ENCODE measurements around the gene SLC16A3. TPM values are rescaled to one million over a fixed set of nuclear protein-coding genes. Genes with fewer than 3 reads are reported as not detected.
A peak's percentile ranks its signal among the peaks of the same experiment; 100 is the strongest.

The SLC16A3 gene
- total RNA-seq, 6 experiments from 2014 or later, result 4.1 to 34.0 (median 7.3) TPM

DNA sequence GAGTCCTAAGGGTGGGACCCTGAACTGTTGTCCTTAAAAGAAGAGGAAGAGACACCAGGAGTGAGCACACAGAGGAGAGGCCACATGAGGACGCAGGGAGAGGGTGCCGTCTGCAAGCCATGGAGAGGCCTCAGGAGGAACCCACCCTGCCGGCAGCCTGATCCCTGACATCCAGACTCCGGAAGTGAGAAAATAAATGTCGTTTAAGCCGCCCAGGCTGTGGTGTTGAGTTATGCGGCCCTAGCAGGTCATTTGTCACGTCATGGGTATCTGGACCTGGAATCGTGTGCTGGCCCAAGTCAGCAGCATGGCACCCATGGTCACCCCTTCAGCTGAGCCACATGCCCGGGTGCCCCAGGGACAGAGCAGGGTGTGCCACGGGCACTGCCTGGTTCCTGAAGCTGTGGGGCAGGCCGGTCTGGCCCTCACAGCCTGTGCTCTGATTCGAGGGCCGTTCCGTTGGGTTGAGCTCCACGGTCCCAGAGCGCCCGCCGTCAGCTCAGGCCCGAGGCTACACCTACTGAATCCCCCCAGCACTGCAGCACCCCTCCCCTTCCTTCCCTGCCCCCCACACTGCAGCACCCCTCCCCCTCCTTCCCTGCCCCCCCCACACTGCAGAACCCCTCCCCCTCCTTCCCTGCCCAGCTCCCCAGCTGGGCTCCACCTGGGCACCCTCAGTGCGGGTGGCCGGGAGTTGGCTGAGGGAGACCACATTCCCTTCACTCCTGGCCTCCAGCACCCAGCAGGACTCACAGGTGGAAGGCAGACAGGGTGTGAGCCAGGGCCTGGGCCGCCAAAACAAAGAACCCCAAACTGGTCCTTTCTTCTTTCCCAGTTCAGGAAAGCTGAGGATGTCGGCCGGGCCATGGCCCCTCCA is 13.5 kb upstream of the SLC16A3 start:
- peaks cover 2 to 22% (median 5%) of the 10 kb centered on the region in 4 donors for H3K4me1 ChIP-seq
- ATAC-seq, result no peak

DNA sequence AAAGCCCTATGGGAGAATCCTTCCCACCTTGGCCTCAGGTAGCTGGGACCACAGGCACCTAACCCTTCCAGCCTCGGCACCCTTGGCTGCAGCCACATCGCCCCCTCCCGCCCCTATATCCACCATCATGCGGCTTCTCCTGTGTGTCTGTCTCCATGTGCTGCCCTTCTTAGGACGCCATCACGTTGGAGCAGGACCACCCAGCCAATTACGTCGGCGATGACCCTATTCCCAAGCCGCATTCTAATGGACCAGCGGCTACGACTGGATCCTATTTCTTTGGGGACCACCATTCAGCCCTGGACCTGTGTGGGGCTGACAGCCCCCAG is 12.9 kb upstream of the SLC16A3 start:
- Histone ChIP-seq H3K9me3 (no peaks in the 10 kb centered on the region), H3K4me3 (no peak overlapping the region), H3K4me1 (peaks cover 2 to 22% (median 5%) of the 10 kb centered on the region in 4 donors), H3K27me3 (no peaks in the 10 kb centered on the region), H3K36me3 (no peaks in the 10 kb centered on the region), H3K27ac (peak overlapping the region; percentile 47 to 77 (median 70))
- intact Hi-C loops (cut with DNase I), result no loop called here
- no peak for ATAC-seq
- no peak for TF ChIP-seq POLR2A (IDR thresholded peaks at IDR 0.05)
- TF ChIP-seq, protein P1, sequence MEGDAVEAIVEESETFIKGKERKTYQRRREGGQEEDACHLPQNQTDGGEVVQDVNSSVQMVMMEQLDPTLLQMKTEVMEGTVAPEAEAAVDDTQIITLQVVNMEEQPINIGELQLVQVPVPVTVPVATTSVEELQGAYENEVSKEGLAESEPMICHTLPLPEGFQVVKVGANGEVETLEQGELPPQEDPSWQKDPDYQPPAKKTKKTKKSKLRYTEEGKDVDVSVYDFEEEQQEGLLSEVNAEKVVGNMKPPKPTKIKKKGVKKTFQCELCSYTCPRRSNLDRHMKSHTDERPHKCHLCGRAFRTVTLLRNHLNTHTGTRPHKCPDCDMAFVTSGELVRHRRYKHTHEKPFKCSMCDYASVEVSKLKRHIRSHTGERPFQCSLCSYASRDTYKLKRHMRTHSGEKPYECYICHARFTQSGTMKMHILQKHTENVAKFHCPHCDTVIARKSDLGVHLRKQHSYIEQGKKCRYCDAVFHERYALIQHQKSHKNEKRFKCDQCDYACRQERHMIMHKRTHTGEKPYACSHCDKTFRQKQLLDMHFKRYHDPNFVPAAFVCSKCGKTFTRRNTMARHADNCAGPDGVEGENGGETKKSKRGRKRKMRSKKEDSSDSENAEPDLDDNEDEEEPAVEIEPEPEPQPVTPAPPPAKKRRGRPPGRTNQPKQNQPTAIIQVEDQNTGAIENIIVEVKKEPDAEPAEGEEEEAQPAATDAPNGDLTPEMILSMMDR (IDR thresholded peaks at IDR 0.05), result no peak
- DNase-seq, result peak in 1 of 3 donors; percentile 53
- 88% methylated on average over 9 of the region's 12 CpGs for WGBS (ENCODE audit: insufficient coverage, low coverage, low lambda C conversion rate, missing lambda C conversion rate)

More for the DNA sequence above, 13.5 kb upstream of the SLC16A3 start:
- TF ChIP-seq, protein P1 (IDR thresholded peaks at IDR 0.05), result no peak
- no peak for TF ChIP-seq POLR2A (IDR thresholded peaks at IDR 0.05)
- H3K9me3 ChIP-seq, result no peaks in the 10 kb centered on the region
- no peaks in the 10 kb centered on the region for H3K27me3 ChIP-seq
- WGBS (ENCODE audit: insufficient coverage, low coverage, low lambda C conversion rate, missing lambda C conversion rate), result 75% methylated on average over 11 of the region's 25 CpGs
- no peak overlapping the region for H3K4me3 ChIP-seq
- H3K27ac ChIP-seq, result peak overlapping the region in 1 of 3 donors; percentile 47
- intact Hi-C loops (cut with DNase I), result no loop called here
- peak in 1 of 3 donors; percentile 53 for DNase-seq
- no peaks in the 10 kb centered on the region for H3K36me3 ChIP-seq

DNA sequence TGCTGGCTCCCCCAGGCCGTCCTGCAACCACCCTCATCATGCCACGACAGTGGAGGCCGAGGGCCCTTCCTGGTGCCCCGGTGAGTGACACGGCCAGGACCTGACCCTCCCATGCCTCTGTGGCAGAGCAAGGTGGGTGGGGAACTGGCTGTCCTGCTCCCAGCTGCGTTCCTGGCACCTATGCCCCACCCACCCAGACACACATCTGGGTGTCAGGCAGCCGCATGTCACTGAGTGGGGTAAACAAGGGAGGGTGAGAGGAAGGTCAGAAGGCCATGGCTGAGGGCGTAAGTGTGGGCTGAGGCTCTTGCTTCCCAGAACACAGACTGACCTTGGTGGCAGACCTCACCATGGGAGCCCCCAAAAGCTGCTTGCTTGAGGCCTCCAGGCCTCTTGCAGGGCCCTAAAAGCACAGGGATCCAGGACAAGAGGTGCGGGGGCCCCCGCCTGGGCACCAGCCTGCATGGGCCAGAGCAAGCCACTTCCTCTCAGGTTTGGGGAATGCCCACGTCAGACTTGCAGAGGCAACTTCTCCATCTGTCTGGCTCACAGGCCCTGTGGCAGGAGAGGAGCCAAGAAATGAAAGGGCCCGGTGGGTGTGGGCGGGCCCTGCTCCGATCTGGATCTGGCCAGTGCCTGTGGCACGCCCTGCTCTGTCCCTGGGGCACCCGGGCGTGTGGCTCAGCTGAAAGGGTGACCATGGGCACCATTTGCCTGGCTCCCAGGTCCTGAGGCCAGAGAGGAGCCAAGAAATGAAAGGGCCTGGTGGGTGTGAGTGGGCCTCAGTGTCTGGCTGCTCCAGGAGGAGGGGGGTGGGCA is 12.3 kb upstream of the SLC16A3 start:
- peak; percentile 79 to 85 (median 82) for DNase-seq
- intact Hi-C loops (cut with DNase I), result no loop called here
- Histone ChIP-seq H3K9me3 (no peaks in the 10 kb centered on the region), H3K4me1 (peaks cover 2 to 22% (median 5%) of the 10 kb centered on the region in 4 donors), H3K4me3 (no peak overlapping the region), H3K36me3 (no peaks in the 10 kb centered on the region), H3K27ac (peak overlapping the region; percentile 47 to 77 (median 70)), H3K27me3 (no peaks in the 10 kb centered on the region)
- TF ChIP-seq, protein P1 (IDR thresholded peaks at IDR 0.05), result no peak
- TF ChIP-seq POLR2A (IDR thresholded peaks at IDR 0.05), result peak; percentile 11
- WGBS (ENCODE audit: insufficient coverage, low coverage, low lambda C conversion rate, missing lambda C conversion rate), result 0% methylated on average over 1 of the region's 17 CpGs
- peak; percentile 54 to 64 (median 58) for ATAC-seq

DNA sequence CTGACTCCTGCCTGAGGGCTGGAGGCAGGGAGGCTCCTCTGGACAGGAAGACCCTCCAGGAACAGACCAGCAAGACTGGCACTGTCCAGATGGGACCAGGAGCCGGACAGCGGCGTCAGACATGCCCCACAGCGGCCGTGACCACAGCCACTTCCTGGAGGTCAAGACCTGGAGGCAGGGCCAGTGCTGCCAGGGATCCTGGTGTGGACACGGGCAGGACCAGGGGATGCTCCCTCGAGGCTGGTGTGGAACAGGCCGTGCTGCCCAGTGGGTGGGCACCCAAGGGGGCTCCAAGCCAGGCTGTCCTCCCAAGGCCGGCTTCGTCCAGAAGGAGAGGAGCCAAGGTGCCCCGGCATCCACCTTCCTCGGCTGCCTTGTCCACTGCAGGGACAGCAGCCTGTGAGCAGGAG is 11.7 kb upstream of the SLC16A3 start:
- TF ChIP-seq, protein P1 (IDR thresholded peaks at IDR 0.05), result no peak
- TF ChIP-seq POLR2A (IDR thresholded peaks at IDR 0.05), result no peak
- H3K4me3 ChIP-seq, result no peak overlapping the region
- no peaks in the 10 kb centered on the region for H3K36me3 ChIP-seq
- intact Hi-C loops (cut with DNase I), result no loop called here
- H3K4me1 ChIP-seq, result peaks cover 2 to 17% (median 5%) of the 10 kb centered on the region in 4 donors
- H3K27ac ChIP-seq, result peak overlapping the region; percentile 47 to 77 (median 70)
- no peaks in the 10 kb centered on the region for H3K27me3 ChIP-seq
- DNase-seq (peak; percentile 60 to 81 (median 68)), ATAC-seq (peak; percentile 4 to 18 (median 10))
- no CpG with 5 or more reads among the region's 12 CpGs for WGBS (ENCODE audit: insufficient coverage, low coverage, low lambda C conversion rate, missing lambda C conversion rate)
- no peaks in the 10 kb centered on the region for H3K9me3 ChIP-seq
